Osteoblast (primary cell): ENCODE data around the gene EML2. TPM values are rescaled to one million over a fixed set of nuclear protein-coding genes. Genes with fewer than 3 reads are reported as not detected.

Experiments used
- DNase-seq: peaks from one replicate; pipeline ENCODE4 v3.0.0; 2011; ENCODE audit warnings: low spot score, mixed read lengths; ENCODE audit not compliant: insufficient read length; ENCODE audit errors: missing footprints
- H2AFZ ChIP-seq: 2 replicates; pipeline ENCODE4 v1.6.0; 2011; ENCODE audit warnings: mild to moderate bottlenecking, low read length
- H3K27ac ChIP-seq: 2 replicates; pipeline ENCODE4 v1.5.1; 2011; ENCODE audit warnings: mild to moderate bottlenecking, low read depth, low read length, moderate library complexity
- H3K27me3 ChIP-seq: 2 replicates; pipeline ENCODE4 v1.6.0; 2012; ENCODE audit warnings: mild to moderate bottlenecking, control low read depth, inconsistent platforms, low read length, moderate library complexity; ENCODE audit not compliant: insufficient read depth
- H3K36me3 ChIP-seq: 2 replicates; pipeline ENCODE4 v1.5.1; 2011; ENCODE audit warnings: mild to moderate bottlenecking, low read length, control low read depth, moderate library complexity; ENCODE audit not compliant: insufficient read depth
- H3K4me1 ChIP-seq: 2 replicates; pipeline ENCODE4 v1.5.1; 2011; ENCODE audit warnings: mild to moderate bottlenecking, low read length, control low read depth, moderate library complexity; ENCODE audit not compliant: insufficient read depth
- H3K4me2 ChIP-seq: 2 replicates; pipeline ENCODE4 v1.6.0; 2011; ENCODE audit warnings: mild to moderate bottlenecking, low read length; ENCODE audit not compliant: insufficient read depth
- H3K4me3 ChIP-seq: fragments of 200-600 bp; sonication (generic); 3 replicates; pipeline ENCODE4 v1.5.1; 2012; ENCODE audit warnings: mild to moderate bottlenecking, low read length, inconsistent platforms; ENCODE audit not compliant: insufficient read depth
- H3K79me2 ChIP-seq: 2 replicates; pipeline ENCODE4 v1.6.0; 2012; ENCODE audit warnings: mild to moderate bottlenecking, low read length, control low read depth, inconsistent platforms; ENCODE audit not compliant: insufficient read depth
- H3K9me3 ChIP-seq: 2 replicates; pipeline ENCODE4 v1.5.1; 2011; ENCODE audit warnings: low read depth, low read length, control low read depth
- H4K20me1 ChIP-seq: 2 replicates; pipeline ENCODE4 v1.6.0; 2012; ENCODE audit warnings: mild to moderate bottlenecking, low read length, control low read depth; ENCODE audit not compliant: insufficient read depth
- total RNA-seq: library from RNA; depleted of rRNA; stranded (reverse); fragments of >200 nt; gene quantifications from 2 replicates; pipeline ENCODE4 v1.2.3, GENCODE V29; 2012
- TF ChIP-seq, protein P1 (sequence below): IDR thresholded peaks from 2 replicates; pipeline ENCODE4 v1.5.1; 2011; ENCODE audit warnings: mild to moderate bottlenecking, low read depth, low read length, moderate library complexity; ENCODE audit errors: extremely low read depth

EML2 gene
- total RNA-seq, 1 donor: 10.1 TPM

DNA sequence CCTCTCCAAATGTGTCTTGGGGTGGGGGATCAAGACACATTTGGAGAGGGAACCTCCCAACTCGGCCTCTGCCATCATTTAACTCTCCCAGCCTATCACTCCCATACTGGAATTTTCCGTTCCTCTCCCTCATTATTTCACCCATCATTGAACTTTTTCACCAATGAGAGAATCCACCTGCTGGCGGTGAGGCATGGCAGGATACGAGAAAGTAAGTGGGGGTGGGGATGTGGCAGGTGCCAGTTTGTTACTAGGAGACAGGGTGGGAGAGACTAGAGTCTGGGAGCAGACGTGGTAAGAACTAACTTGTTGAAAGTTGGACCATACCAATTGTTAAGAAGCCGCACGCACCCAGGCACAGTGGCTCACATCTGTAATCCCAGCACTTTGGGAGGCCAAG is 35.7 kb upstream of the EML2 start:
- TF ChIP-seq, protein P1, sequence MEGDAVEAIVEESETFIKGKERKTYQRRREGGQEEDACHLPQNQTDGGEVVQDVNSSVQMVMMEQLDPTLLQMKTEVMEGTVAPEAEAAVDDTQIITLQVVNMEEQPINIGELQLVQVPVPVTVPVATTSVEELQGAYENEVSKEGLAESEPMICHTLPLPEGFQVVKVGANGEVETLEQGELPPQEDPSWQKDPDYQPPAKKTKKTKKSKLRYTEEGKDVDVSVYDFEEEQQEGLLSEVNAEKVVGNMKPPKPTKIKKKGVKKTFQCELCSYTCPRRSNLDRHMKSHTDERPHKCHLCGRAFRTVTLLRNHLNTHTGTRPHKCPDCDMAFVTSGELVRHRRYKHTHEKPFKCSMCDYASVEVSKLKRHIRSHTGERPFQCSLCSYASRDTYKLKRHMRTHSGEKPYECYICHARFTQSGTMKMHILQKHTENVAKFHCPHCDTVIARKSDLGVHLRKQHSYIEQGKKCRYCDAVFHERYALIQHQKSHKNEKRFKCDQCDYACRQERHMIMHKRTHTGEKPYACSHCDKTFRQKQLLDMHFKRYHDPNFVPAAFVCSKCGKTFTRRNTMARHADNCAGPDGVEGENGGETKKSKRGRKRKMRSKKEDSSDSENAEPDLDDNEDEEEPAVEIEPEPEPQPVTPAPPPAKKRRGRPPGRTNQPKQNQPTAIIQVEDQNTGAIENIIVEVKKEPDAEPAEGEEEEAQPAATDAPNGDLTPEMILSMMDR: no peak

DNA sequence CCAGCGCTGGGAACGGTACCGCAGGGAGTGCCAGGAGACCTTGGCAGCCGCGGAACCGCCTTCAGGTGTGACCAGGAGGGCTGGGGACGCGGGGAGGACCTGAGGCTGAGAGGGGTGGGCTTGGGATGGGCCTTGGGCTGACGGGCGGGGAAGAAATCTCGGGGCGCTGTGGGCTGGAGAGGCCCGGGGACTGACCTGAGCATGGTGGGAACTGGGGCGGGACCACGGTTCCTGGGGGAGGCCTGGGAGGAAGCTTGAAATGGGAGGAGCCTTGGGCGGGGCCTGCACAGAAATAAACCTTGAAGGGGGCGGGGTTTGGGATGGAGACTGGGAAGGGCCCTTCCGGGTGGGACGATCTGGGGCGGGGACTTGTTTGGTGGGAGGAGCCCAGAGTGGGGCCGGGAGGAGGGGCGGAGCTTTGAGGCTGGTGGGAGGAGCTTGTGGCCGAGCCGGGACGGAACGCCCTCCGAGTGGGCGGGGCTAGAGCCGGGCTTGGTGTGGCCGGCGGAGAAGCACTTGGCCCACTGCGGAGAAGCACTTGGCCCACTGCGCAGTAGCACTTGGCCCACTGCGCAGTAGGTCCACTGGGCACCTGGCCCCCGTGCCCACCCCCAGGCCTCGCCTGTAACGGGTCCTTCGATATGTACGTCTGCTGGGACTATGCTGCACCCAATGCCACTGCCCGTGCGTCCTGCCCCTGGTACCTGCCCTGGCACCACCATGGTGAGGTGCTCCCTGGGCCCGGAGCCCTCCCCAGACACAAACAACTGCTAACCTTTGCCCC is 31.7 kb upstream of the EML2 start:
- Histone ChIP-seq H3K4me2 (no peak overlapping the region), H3K4me3 (no peak overlapping the region)
- DNase-seq: peak; percentile 91

More for the DNA sequence above, 35.7 kb upstream of the EML2 start:
- Histone ChIP-seq H2AFZ (no peak overlapping the region), H3K4me2 (no peak overlapping the region), H3K9me3 (no peaks in the 10 kb centered on the region), H3K4me1 (peaks cover 6% of the 10 kb centered on the region), H4K20me1 (no peaks in the 10 kb centered on the region), H3K36me3 (no peaks in the 10 kb centered on the region), H3K27me3 (peaks cover 24% of the 10 kb centered on the region), H3K79me2 (no peaks in the 10 kb centered on the region), H3K27ac (no peak overlapping the region), H3K4me3 (no peak overlapping the region)
- DNase-seq: no peak

DNA sequence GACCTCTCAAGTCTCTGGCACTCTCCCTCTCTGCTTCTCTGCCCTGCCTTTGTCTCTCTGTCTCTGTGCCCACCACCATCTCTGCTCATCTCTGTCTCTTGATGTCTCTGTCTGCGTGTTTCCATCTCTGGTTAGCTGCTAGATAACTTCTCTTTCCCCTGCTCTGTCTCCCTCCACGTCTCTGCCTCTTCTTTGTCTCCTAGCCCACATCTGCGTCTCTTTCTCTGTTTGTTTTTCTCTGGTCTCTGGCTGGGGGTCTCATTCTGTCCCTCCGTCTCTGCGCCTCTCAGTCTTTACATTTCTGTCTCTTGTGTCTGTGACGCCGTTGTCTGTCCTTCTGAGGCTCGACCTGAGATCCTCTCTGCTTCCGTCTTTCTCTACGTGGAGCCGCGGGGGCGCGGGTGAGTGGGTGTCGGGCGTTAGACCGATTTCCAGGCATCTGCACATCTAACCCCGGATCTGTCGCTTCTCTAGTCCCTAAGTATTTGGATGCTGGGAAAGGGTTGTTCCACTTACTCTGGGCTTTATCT is 29.2 kb upstream of the EML2 start:
- Histone ChIP-seq H3K4me1 (peaks cover 13% of the 10 kb centered on the region), H2AFZ (peak overlapping the region; percentile 74), H3K36me3 (no peaks in the 10 kb centered on the region), H3K4me3 (peak overlapping the region; percentile 65), H3K79me2 (no peaks in the 10 kb centered on the region), H3K9me3 (no peaks in the 10 kb centered on the region), H3K4me2 (peak overlapping the region; percentile 90), H3K27me3 (peaks cover 26% of the 10 kb centered on the region), H3K27ac (no peak overlapping the region), H4K20me1 (no peaks in the 10 kb centered on the region)
- TF ChIP-seq, protein P1: no peak
- DNase-seq: peak; percentile 51

More for the DNA sequence above, 31.7 kb upstream of the EML2 start:
- H3K79me2 ChIP-seq: no peaks in the 10 kb centered on the region
- H3K9me3 ChIP-seq: no peaks in the 10 kb centered on the region
- no peaks in the 10 kb centered on the region for H4K20me1 ChIP-seq
- no peak overlapping the region for H2AFZ ChIP-seq
- peaks cover 13% of the 10 kb centered on the region for H3K4me1 ChIP-seq
- TF ChIP-seq, protein P1: no peak
- no peaks in the 10 kb centered on the region for H3K36me3 ChIP-seq
- H3K27me3 ChIP-seq: peaks cover 26% of the 10 kb centered on the region
- no peak overlapping the region for H3K27ac ChIP-seq

DNA sequence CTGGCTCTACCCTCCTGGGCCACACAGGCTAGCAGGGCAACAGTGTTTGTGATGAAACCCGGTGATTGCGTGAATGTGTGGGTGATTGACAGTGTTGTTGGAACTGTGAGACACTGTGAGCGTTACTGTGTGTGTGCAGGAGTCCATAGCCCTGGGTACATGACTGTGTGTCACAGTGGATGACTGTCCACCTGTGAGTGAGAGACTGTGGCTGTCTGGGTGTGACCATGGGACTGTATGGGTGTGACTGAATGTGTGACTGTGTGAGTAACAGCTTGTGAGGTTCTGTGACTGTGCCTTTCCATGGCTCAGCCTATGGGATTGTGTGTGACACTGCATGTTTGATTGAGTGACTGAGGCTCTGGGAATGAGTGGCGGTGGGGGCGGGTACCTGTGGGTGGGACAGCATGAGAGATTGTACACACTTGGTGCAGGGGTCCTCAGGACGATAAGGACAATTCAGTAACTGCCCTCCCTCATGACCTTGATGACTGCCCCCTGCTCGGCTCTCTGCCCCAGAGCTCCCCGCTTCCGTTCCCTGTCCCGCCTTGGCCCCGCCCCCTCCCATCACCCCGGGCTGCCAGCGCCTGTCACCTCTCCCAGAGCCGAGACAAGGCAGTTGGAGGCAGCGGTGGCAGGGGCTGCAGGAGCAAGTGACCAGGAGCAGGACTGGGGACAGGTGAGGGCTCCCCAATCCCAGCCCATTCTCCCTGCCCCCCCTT is 28.6 kb upstream of the EML2 start, which contains the start of gene GIPR:
TSS of gene GIPR (plus strand) at position 602 of the 722 bp plus-strand sequence. CDS start 1,300 bp downstream, outside the sequence.
- Histone ChIP-seq H4K20me1 (no peaks in the 10 kb centered on the region), H3K36me3 (no peaks in the 10 kb centered on the region), H3K9me3 (no peaks in the 10 kb centered on the region), H3K4me3 (peak within 1 kb of the TSS; percentile 65), H3K27me3 (peaks cover 26% of the 10 kb centered on the region), H3K79me2 (no peaks in the 10 kb centered on the region), H3K4me1 (peaks cover 13% of the 10 kb centered on the region), H3K27ac (no peak within 1 kb of the TSS), H3K4me2 (peak within 1 kb of the TSS; percentile 90), H2AFZ (peak within 1 kb of the TSS; percentile 74)
- TF ChIP-seq, protein P1: no peak
- peak; percentile 73 for DNase-seq
